RPMI8226 (cell line): Measurements from ENCODE around the gene FHIP1B.

ENCODE experiments used
- DNase-seq: peaks from one replicate; pipeline ENCODE4 v3.0.0-alpha.2; 2015

The FHIP1B gene

GRCh38 chr11:6238902-6239301 lies 4.5 kb upstream of the FHIP1B start, which contains the start of gene CNGA4:
Gene CNGA4, plus strand, starts transcription at chr11:6239089. Its CDS starts 118 bp downstream, at chr11:6239207.
- no peak for DNase-seq

GRCh38 chr11:6237761-6238302 lies 3.4 kb upstream of the FHIP1B start:
- no peak for DNase-seq

GRCh38 chr11:6237266-6237665 lies 2.8 kb upstream of the FHIP1B start:
- DNase-seq: no peak

GRCh38 chr11:6233984-6234386 lies 451 bp downstream of the FHIP1B start:
- DNase-seq: peak; percentile 7

- DNase-seq: no peak
Measured at GRCh38 chr11:6232899-6233298, 1.5 kb downstream of the FHIP1B start.

- DNase-seq: no peak
Measured at GRCh38 chr11:6229911-6230310, 4.5 kb downstream of the FHIP1B start.

- DNase-seq: no peak
Measured at GRCh38 chr11:6228520-6228919, 5.9 kb downstream of the FHIP1B start.

GRCh38 chr11:6225896-6226295 lies 8.5 kb downstream of the FHIP1B start:
- DNase-seq: no peak

GRCh38 chr11:6225024-6225423 lies 9.4 kb downstream of the FHIP1B start:
- DNase-seq: no peak

GRCh38 chr11:6224421-6224820 lies 10.0 kb downstream of the FHIP1B start:
- no peak for DNase-seq

- no peak for DNase-seq
Measured at GRCh38 chr11:6223854-6224253, 10.6 kb downstream of the FHIP1B start.

- no peak for DNase-seq
Measured at GRCh38 chr11:6219359-6219758, 15.1 kb downstream of the FHIP1B start.

GRCh38 chr11:6217722-6218121 lies 16.7 kb downstream of the FHIP1B start:
- no peak for DNase-seq

- no peak for DNase-seq
Measured at GRCh38 chr11:6216501-6216900, 17.9 kb downstream of the FHIP1B start.

- no peak for DNase-seq
Measured at GRCh38 chr11:6214530-6214929, 19.9 kb downstream of the FHIP1B start.

- no peak for DNase-seq
Measured at GRCh38 chr11:6210274-6210955, 24.0 kb downstream of the FHIP1B start.

GRCh38 chr11:6209801-6210200 lies 24.6 kb downstream of the FHIP1B start:
- DNase-seq: no peak

- no peak for DNase-seq
Measured at GRCh38 chr11:6206456-6207180, 27.8 kb downstream of the FHIP1B start.

GRCh38 chr11:6205366-6205765 lies 29.1 kb downstream of the FHIP1B start, which contains the start of gene C11orf42:
Gene C11orf42, plus strand, starts transcription at chr11:6205557. Its CDS starts 59 bp downstream, at chr11:6205616.
- no peak for DNase-seq

- no peak for DNase-seq
Measured at GRCh38 chr11:6204706-6205105, 29.7 kb downstream of the FHIP1B start.

- DNase-seq: no peak
Measured at GRCh38 chr11:6203327-6203726, 31.1 kb downstream of the FHIP1B start.

- DNase-seq: no peak
Measured at GRCh38 chr11:6202041-6202440, 32.4 kb downstream of the FHIP1B start.

GRCh38 chr11:6201481-6201880 lies 33.0 kb downstream of the FHIP1B start:
- DNase-seq: no peak

GRCh38 chr11:6200975-6201374 lies 33.5 kb downstream of the FHIP1B start:
- no peak for DNase-seq
